Measurements from ENCODE around the gene NFU1.

The NFU1 gene

GRCh38 chr2:69436938-69437750 lies at the start of gene NFU1:
NFU1 (minus strand) TSS chr2:69437435; CDS start chr2:69437422, 13 bp downstream.
- DNase-seq (ENCODE audit: low spot score) = peak; percentile 83

GRCh38 chr2:69483696-69484095 lies 46.5 kb upstream of the NFU1 start:
- no peak for DNase-seq (ENCODE audit: low spot score)

DNA sequence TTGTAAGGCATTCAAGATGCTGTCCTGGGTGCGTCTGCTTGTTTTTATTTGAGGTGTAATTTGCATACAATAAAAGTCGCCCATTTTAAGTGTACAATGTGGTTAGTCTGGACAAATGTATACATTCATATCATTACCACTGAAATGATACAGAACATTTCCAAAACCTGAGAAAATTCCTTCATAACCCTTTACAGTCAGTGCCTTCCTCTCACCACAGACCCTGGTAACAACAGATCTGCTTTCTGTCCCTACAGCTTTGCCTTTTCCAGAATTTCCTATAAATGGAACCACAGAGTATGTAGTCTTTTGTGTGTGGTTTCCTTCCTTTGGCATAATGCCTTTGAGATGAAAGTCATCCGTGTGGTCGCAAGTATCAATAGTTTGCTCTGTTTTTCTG lies 45.8 kb upstream of the NFU1 start:
- no peak for DNase-seq (ENCODE audit: low spot score)

GRCh38 chr2:69482471-69482870 lies 45.2 kb upstream of the NFU1 start:
- DNase-seq (ENCODE audit: low spot score) = no peak

DNA sequence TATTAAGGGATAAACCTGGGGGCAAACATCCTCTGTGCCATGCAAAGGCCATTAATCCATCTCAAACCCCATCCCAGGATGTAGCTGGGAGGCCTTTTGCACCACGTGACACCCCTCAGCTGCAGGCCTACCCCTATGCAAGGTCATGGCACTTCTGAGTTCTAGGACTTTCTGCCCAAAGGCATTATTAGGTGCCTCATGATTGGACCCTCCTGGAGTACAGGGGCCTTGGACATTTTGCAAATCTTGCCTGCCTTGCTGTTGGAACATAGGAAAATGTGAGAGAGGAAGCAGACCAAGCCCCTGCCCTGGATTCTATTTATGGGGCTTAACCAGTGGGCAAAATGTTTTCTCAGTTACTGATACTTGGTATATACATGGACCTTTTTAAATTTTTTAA lies 44.2 kb upstream of the NFU1 start:
- no peak for DNase-seq (ENCODE audit: low spot score)

- DNase-seq (ENCODE audit: low spot score) = no peak
Observed at GRCh38 chr2:69477627-69478026, 40.4 kb upstream of the NFU1 start.

DNA sequence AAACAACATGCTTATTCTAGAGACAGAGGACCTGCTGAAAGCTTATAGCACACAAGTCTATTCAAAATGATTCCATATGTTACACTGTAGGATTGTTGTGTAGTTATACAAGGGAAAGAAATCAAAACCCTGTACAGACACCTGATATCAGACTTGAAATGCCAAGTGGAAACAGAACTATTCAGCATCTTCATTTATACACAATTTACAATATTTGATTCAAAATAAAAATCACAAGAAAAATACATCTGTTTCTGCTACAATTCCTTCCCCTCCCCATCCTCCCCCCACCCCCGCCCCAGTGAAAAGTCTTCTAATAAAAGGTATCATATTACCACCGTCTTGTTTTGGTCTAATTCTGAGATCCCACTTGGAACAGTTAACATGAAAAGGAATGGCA lies 37.5 kb upstream of the NFU1 start:
- no peak for DNase-seq (ENCODE audit: low spot score)

DNA sequence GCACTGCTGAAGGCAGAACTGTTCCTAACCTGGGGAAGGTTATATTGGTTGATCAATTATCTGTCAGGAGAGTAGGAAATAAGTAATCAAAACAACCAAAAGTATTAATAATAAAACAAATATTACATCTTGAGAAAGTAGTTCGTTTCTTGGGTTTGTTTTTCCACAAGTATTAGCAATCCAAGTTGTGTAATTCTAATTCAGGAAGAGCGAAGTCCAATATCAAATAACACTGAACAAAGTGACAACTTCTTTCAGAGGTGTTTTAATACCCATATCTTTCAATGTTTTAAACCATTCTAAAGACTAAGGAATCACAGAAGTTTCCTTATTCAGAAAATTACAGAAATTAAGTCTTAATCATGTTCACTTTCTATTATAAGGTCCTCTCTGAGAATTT lies 34.6 kb upstream of the NFU1 start:
- DNase-seq (ENCODE audit: low spot score) = no peak

- DNase-seq (ENCODE audit: low spot score) = no peak
Observed at GRCh38 chr2:69470911-69471310, 33.7 kb upstream of the NFU1 start.

DNA sequence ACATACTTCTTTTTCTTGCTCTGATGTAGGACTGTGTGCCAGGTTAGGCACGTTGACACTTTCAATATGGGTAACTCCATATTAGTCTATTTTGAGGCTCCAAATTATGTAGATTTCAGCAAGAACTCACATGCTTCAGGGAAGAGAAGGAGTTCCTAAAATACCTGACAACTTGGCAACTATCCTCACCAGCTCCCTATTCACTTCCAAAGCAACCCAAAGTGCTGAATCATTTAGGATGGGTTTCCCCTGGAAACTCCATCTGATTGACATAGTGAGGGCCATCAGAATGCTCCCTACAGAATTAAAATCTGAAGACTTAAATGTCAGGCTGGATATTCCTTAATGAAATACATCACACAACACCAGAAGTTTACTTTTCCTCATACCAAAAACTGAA lies 32.5 kb upstream of the NFU1 start:
- no peak for DNase-seq (ENCODE audit: low spot score)

DNA sequence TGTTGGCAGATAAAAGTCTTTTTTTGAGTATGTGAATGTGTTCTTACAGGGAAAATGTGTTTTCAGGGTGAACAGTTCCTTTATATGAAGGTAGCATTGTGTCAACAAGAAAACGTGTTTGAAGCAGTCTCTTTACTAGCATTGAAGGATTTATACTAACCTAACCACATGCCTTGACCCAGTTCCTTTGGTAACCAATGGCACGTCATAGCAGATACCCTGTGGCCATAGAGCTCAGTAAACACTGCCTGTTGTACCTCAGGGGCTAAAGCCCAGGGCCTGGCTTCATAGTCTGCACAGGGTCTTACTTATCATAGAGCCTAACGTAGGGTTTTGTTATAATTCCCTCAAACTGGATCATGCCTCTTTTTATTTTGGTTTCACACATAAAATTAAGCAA lies 32.1 kb upstream of the NFU1 start:
- no peak for DNase-seq (ENCODE audit: low spot score)

GRCh38 chr2:69466728-69467127 lies 29.5 kb upstream of the NFU1 start:
- no peak for DNase-seq (ENCODE audit: low spot score)

GRCh38 chr2:69465513-69466456 lies 28.6 kb upstream of the NFU1 start:
- no peak for DNase-seq (ENCODE audit: low spot score)

DNA sequence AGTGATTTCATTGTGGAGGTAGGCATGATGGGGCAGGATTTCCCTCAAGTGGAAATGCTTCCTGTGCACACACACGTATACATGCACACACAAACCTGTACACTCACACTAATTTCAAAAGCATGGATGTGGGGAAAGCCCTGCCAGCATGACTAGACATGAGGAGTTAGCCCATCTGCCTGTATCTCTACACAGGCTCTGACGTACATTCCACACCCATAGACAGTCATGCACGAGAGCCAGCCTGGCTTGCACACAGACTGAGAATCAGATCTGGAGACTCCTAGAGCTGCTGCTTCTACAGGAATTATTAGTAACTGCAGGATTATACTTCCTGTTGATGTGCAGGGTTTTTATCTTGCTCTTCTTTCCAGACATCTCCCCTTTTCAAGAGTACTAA lies 27.3 kb upstream of the NFU1 start:
- no peak for DNase-seq (ENCODE audit: low spot score)

DNA sequence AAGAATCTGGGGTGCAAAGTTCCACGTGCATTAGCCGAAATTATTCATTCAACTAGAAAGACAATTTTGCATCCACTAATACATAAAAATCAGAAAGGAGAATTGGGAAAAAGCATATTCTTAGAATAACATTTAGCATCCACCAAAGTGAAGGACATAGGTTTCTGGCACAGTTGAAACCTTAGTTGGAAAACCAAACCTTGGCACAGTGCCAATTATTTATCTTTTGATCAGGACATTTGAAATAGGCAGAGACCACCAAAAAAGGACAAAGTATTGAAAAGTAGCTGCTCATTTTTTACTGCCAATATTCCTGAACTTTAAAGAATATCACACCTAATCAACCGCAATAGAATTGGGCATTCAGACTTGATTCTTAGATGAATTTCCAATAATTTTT lies 25.5 kb upstream of the NFU1 start:
- DNase-seq (ENCODE audit: low spot score) = no peak

DNA sequence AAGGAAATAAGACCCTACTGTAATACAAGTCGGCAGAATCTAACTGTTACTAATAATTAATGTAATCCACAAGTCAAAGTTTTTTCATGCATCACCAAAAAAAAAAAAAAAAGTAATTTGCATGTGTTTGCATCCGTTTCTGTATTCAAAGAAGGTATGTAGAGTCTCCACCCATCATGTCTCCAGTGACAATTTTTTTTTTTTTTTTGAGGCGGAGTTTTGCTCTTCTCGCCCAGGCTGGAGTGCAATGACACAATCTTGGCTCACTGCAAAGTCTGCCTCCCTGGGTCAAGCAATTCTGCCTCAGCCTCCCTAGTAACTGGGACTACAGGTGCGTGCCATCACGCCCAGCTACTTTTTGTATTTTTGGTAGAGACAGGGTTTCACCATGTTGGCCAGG lies 24.2 kb upstream of the NFU1 start:
- no peak for DNase-seq (ENCODE audit: low spot score)

- DNase-seq (ENCODE audit: low spot score) = no peak
Observed at GRCh38 chr2:69459936-69460335, 22.7 kb upstream of the NFU1 start.

DNA sequence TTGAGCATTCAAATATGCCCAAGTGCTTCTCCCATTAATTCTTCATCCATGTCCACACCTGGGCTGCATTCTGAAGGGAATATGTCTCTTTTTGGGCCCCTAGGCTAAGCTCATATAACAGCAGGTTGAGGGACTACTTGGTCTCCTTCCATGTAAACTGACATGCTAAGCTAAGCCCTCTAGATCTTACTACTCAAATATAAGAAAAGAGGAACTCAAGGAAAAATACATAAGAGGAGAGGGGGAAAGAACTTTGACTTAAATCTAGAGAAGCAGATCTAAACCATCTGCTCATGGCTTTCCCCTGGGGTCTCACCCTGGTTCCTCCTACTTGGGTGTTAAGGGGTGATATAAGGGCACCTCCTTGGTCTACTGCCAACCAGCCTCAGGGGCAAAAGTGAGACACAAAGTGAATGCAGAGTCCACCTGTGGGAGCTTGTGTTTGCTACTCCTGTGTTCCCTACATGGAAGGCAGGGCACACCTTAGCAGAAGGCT lies 19.8 kb upstream of the NFU1 start:
- no peak for DNase-seq (ENCODE audit: low spot score)

DNA sequence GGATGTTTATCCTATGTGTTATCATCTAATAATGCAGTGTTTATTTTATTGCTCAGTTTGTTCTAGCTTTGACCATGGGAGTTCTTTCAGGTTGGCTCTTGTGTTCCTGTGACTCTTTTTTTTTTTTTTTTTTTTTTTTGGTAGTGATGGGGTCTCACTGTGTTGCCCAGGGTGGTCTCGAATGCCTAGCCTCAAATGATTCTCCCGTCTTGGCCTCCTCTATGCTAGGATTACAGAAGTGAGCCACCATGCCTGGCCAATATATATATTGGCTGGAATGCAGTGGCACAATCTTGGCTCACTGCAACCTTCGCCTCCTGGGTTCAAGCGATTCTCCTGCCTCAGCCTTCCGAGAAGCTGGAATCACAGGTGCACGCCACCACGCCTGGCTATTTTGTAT lies 18.9 kb upstream of the NFU1 start:
- DNase-seq (ENCODE audit: low spot score) = no peak

DNA sequence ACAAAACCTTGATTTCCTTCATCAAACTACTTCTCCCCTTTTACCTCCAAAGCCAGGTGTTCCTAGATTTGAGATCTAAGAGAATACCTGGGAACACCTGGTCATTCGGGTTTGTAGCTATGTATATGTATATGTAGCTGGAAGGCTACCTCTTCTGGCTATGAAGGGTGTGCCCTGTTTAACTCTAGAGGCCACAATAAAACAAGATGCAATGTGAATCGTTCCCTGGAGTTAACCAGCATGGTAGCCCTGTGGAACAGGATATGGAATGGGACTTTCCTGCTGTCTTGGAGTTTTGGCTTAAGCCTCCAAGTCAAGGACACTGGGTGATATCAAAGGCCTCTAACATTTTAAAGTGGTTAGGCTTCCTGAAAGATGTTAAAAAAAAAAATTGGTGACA lies 17.7 kb upstream of the NFU1 start:
- no peak for DNase-seq (ENCODE audit: low spot score)

GRCh38 chr2:69453475-69454129 lies 16.4 kb upstream of the NFU1 start:
- DNase-seq (ENCODE audit: low spot score) = no peak

- no peak for DNase-seq (ENCODE audit: low spot score)
Observed at GRCh38 chr2:69452687-69453086, 15.5 kb upstream of the NFU1 start.
